Neural progenitor cell (in vitro differentiated cells): ENCODE results near the gene RPL29. TPM values are rescaled to one million over a fixed set of nuclear protein-coding genes. Genes with fewer than 3 reads are reported as not detected.

Experiments used
- DNase-seq: peaks from one replicate; pipeline ENCODE4 v3.0.0-alpha.2; 2016; ENCODE audit warnings: low spot score
- H2AFZ ChIP-seq: fragments of 200-600 bp; sonication (generic); replicated peaks from 2 replicates; pipeline ENCODE4 v1.6.1; 2016; ENCODE audit warnings: antibody characterized with exemption
- H3F3A ChIP-seq: fragments of 200-600 bp; sonication (generic); 2 replicates; pipeline ENCODE4 v1.6.1; 2016; ENCODE audit warnings: antibody characterized with exemption, low read depth
- H3K27ac ChIP-seq: fragments of 200-600 bp; sonication (generic); 2 replicates; pipeline ENCODE4 v1.5.1; 2016; ENCODE audit warnings: mild to moderate bottlenecking
- H3K27me3 ChIP-seq: fragments of 200-600 bp; sonication (generic); 2 replicates; pipeline ENCODE4 v1.6.1; 2016; ENCODE audit warnings: mild to moderate bottlenecking, moderate library complexity
- H3K36me3 ChIP-seq: fragments of 200-600 bp; sonication (generic); 2 replicates; pipeline ENCODE4 v1.5.1; 2016
- H3K4me1 ChIP-seq: fragments of 200-600 bp; sonication (generic); 2 replicates; pipeline ENCODE4 v1.6.1; 2016; ENCODE audit warnings: mixed run types
- H3K4me2 ChIP-seq: fragments of 200-600 bp; sonication (generic); 2 replicates; pipeline ENCODE4 v1.6.1; 2016
- H3K4me3 ChIP-seq: fragments of 200-600 bp; sonication (generic); 2 replicates; pipeline ENCODE4 v1.5.1; 2016
- H3K79me2 ChIP-seq: fragments of 200-600 bp; sonication (generic); 2 replicates; pipeline ENCODE4 v1.6.1; 2016; ENCODE audit warnings: low read depth
- H3K9ac ChIP-seq: fragments of 200-600 bp; sonication (generic); 2 replicates; pipeline ENCODE4 v1.6.1; 2016
- H3K9me3 ChIP-seq: fragments of 200-600 bp; sonication (generic); 2 replicates; pipeline ENCODE4 v1.5.1; 2016; ENCODE audit warnings: low read depth
- H4K20me1 ChIP-seq: fragments of 200-600 bp; sonication (generic); 2 replicates; pipeline ENCODE4 v1.6.1; 2016; ENCODE audit warnings: low read depth
- H3K27ac Mint-ChIP-seq: 3 replicates; pipeline ENCODE4 v1.8.0; 2021; ENCODE audit warnings: mixed read lengths
- H3K27me3 Mint-ChIP-seq: 2 replicates; pipeline ENCODE4 v1.8.0; 2022; ENCODE audit warnings: low read depth, mild to moderate bottlenecking, inconsistent platforms, moderate library complexity, mixed read lengths; ENCODE audit not compliant: insufficient read depth
- H3K36me3 Mint-ChIP-seq: 3 replicates; pipeline ENCODE4 v1.8.0; 2021; ENCODE audit warnings: mixed read lengths
- H3K4me1 Mint-ChIP-seq: 3 replicates; pipeline ENCODE4 v1.8.0; 2021; ENCODE audit warnings: mixed read lengths
- H3K4me3 Mint-ChIP-seq: 3 replicates; pipeline ENCODE4 v1.8.0; 2021; ENCODE audit warnings: mild to moderate bottlenecking, moderate library complexity, mixed read lengths
- H3K9me3 Mint-ChIP-seq: 3 replicates; pipeline ENCODE4 v1.8.0; 2020; ENCODE audit warnings: mixed read lengths
- EZH2 ChIP-seq: fragments of 200-600 bp; sonication (generic); IDR thresholded peaks from 2 replicates; pipeline ENCODE4 v1.6.1; 2017; ENCODE audit warnings: antibody characterized with exemption, mild to moderate bottlenecking, moderate library complexity
- EZH2phosphoT487 ChIP-seq: fragments of 200-600 bp; sonication (generic); IDR thresholded peaks from 2 replicates; pipeline ENCODE4 v1.6.1; 2017; ENCODE audit warnings: antibody characterized with exemption
- total RNA-seq: library from RNA; depleted of rRNA; stranded (reverse); fragments of >200 nt; gene quantifications from 2 replicates; pipeline ENCODE4 v1.2.3, GENCODE V29; 2015; ENCODE audit warnings: low replicate concordance
- TF ChIP-seq, protein P1 (sequence below): fragments of 200-600 bp; sonication (generic); IDR thresholded peaks from 2 replicates; pipeline ENCODE4 v1.5.1; 2017; ENCODE audit warnings: antibody characterized with exemption, mild to moderate bottlenecking

The RPL29 gene
- total RNA-seq, 1 donor from 2014 or later = 1,431 TPM

DNA sequence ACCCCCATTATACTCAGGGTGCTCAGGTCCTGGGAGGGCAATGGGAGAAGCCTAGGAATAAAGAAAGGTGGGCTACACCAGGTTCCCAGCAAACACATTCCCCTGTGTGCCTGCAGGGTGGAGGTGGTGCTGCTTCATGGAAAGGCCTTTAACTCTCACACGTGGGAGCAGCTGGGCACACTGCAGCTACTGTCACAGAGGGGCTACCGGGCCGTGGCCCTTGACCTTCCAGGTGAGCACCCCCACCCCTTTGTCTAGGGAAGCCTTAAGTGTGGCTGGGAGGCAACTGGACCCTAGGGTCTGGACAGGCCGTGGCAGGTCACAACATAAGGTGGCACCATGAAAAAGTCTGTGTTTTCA lies 17.6 kb downstream of the RPL29 start:
- Mint-ChIP-seq H3K36me3 (peaks cover 3% of the 10 kb centered on the region), H3K27me3 (peaks cover 7% of the 10 kb centered on the region), H3K4me1 (peaks cover 36% of the 10 kb centered on the region), H3K27ac (no peak overlapping the region), H3K4me3 (no peak overlapping the region), H3K9me3 (no peaks in the 10 kb centered on the region)
- H3K4me2 ChIP-seq = no peak overlapping the region
- H3K27ac ChIP-seq = no peak overlapping the region
- H3K4me3 ChIP-seq = no peak overlapping the region
- H3K4me1 ChIP-seq = peaks cover 30% of the 10 kb centered on the region
- no peak for TF ChIP-seq EZH2phosphoT487
- TF ChIP-seq, protein P1, sequence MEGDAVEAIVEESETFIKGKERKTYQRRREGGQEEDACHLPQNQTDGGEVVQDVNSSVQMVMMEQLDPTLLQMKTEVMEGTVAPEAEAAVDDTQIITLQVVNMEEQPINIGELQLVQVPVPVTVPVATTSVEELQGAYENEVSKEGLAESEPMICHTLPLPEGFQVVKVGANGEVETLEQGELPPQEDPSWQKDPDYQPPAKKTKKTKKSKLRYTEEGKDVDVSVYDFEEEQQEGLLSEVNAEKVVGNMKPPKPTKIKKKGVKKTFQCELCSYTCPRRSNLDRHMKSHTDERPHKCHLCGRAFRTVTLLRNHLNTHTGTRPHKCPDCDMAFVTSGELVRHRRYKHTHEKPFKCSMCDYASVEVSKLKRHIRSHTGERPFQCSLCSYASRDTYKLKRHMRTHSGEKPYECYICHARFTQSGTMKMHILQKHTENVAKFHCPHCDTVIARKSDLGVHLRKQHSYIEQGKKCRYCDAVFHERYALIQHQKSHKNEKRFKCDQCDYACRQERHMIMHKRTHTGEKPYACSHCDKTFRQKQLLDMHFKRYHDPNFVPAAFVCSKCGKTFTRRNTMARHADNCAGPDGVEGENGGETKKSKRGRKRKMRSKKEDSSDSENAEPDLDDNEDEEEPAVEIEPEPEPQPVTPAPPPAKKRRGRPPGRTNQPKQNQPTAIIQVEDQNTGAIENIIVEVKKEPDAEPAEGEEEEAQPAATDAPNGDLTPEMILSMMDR = no peak
- no peak for TF ChIP-seq EZH2
- no peak overlapping the region for H2AFZ ChIP-seq
- H4K20me1 ChIP-seq = no peaks in the 10 kb centered on the region
- no peaks in the 10 kb centered on the region for H3K79me2 ChIP-seq
- no peak for DNase-seq
- H3K9ac ChIP-seq = no peak overlapping the region
- H3K9me3 ChIP-seq = no peaks in the 10 kb centered on the region
- peaks cover 49% of the 10 kb centered on the region for H3F3A ChIP-seq
- peaks cover 37% of the 10 kb centered on the region for H3K27me3 ChIP-seq
- no peaks in the 10 kb centered on the region for H3K36me3 ChIP-seq

DNA sequence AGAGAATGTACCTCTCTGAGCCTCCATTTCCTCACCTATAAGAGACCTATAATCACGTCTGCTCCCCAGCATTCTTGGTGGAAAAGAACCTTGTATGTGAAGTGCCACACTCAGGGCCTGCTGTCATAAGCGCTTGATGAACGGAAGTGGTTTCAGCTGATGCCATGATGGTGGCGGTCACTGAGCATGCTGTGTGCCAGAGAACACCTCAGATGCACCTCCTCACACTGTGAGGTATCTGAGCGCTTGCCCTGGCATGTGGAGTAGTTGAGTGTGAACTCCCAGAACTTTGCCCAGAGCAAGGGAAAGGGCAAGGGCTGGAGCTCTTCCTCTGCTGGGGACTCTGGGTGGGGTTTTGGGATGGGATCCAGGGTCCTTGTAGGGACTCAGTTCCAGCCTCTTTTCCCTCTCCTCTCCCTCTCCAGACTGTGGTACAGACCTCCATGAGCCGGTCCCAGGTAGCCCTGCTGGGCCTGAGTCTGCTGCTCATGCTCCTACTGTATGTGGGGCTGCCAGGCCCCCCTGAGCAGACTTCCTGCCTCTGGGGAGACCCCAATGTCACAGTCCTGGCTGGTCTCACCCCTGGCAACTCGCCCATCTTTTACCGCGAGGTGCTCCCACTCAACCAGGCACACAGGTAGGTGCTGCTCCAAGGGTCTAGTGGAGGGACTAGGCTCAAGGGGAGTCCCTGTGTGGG lies 18.1 kb downstream of the RPL29 start:
- Mint-ChIP-seq H3K27me3 (peaks cover 7% of the 10 kb centered on the region), H3K4me3 (peak overlapping the region; percentile 41), H3K4me1 (peaks cover 33% of the 10 kb centered on the region), H3K27ac (peak overlapping the region; percentile 47), H3K36me3 (peaks cover 3% of the 10 kb centered on the region), H3K9me3 (no peaks in the 10 kb centered on the region)
- Histone ChIP-seq H4K20me1 (no peaks in the 10 kb centered on the region), H2AFZ (no peak overlapping the region), H3F3A (peaks cover 43% of the 10 kb centered on the region), H3K4me1 (peaks cover 30% of the 10 kb centered on the region), H3K36me3 (no peaks in the 10 kb centered on the region), H3K27me3 (peaks cover 39% of the 10 kb centered on the region), H3K27ac (no peak overlapping the region), H3K9me3 (no peaks in the 10 kb centered on the region), H3K9ac (no peak overlapping the region), H3K4me3 (no peak overlapping the region), H3K4me2 (no peak overlapping the region), H3K79me2 (no peaks in the 10 kb centered on the region)
- TF ChIP-seq, protein P1 = no peak
- TF ChIP-seq EZH2phosphoT487 (no peak), EZH2 (no peak)
- DNase-seq = no peak

DNA sequence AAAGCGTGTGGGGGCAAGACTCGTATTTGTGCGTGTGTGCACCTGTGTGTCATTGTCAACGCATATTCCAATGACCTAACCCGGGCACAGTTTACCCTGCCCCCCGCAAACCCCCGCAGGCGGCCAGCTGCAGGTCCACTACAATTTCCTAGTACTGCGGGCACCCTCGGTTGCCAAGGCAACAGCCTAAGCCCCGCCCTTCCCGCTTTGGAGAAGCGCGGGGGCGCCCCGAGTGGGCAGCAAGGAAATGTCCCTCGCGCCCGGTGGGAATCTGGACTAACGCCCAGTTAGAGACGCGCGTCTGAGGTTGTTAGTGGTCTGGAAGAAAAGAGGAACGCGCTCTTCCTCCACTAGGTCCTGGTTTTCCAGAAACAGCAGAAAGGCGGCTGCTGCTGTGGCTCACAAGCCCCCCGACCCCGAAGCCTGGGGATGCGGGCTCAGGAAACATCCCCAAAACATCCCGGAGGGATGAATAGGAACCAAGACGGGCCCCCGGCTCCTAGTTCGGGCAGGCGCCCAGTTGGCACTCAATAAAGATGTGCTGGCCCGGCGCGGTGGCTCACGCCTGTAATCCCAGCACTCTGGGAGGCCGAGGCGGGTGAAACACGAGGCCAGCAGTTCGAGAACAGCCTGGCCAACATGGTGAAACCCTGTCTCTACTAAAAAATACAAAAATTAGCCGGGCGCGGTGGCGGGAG lies 19.7 kb downstream of the RPL29 start:
- H4K20me1 ChIP-seq = no peaks in the 10 kb centered on the region
- Mint-ChIP-seq H3K9me3 (no peaks in the 10 kb centered on the region), H3K4me3 (peak overlapping the region; percentile 83), H3K36me3 (peaks cover 2% of the 10 kb centered on the region), H3K4me1 (peaks cover 33% of the 10 kb centered on the region), H3K27ac (no peak overlapping the region), H3K27me3 (peaks cover 7% of the 10 kb centered on the region)
- peak; percentile 88 for DNase-seq
- peaks cover 41% of the 10 kb centered on the region for H3F3A ChIP-seq
- H2AFZ ChIP-seq = no peak overlapping the region
- H3K4me1 ChIP-seq = peaks cover 23% of the 10 kb centered on the region
- H3K36me3 ChIP-seq = no peaks in the 10 kb centered on the region
- peaks cover 39% of the 10 kb centered on the region for H3K27me3 ChIP-seq
- H3K9ac ChIP-seq = no peak overlapping the region
- H3K4me3 ChIP-seq = peak overlapping the region; percentile 56
- H3K4me2 ChIP-seq = peak overlapping the region; percentile 89
- H3K79me2 ChIP-seq = no peaks in the 10 kb centered on the region
- no peaks in the 10 kb centered on the region for H3K9me3 ChIP-seq
- TF ChIP-seq, protein P1 = peak; percentile 40
- no peak for TF ChIP-seq EZH2
- no peak overlapping the region for H3K27ac ChIP-seq
